Activated CD4-positive, alpha-beta T cell treated with anti-CD3 and anti-CD28 coated beads, Interleukin-2, Interleukin-4, amounts not matched to agents 100 ng/mL and 50 ng/mL, durations not matched to agents 16 hours and 8 hours (primary cell): ENCODE results near the gene NMS.

Source experiments
- DNase-seq: peaks from one replicate; pipeline ENCODE4 v3.0.0-alpha.2; 2020; ENCODE audit warnings: low spot score

Gene NMS

GRCh38 chr2:100485396-100485795, 15.1 kb downstream of the NMS start:
- DNase-seq, result no peak

- no peak for DNase-seq
Measured at GRCh38 chr2:100494712-100495111, 24.4 kb downstream of the NMS start.

- no peak for DNase-seq
Measured at GRCh38 chr2:100502782-100503181, 32.5 kb downstream of the NMS start.

GRCh38 chr2:100504542-100504941, 34.3 kb downstream of the NMS start:
- DNase-seq, result no peak

- DNase-seq, result no peak
Measured at GRCh38 chr2:100509066-100509465, 38.8 kb downstream of the NMS start.

GRCh38 chr2:100513650-100514049, 43.4 kb downstream of the NMS start:
- no peak for DNase-seq

- DNase-seq, result no peak
Measured at GRCh38 chr2:100517556-100517955, 47.3 kb downstream of the NMS start.

- no peak for DNase-seq
Measured at GRCh38 chr2:100518801-100519200, 48.5 kb downstream of the NMS start.

- no peak for DNase-seq
Measured at GRCh38 chr2:100520224-100520623, 49.9 kb downstream of the NMS start.

GRCh38 chr2:100522430-100522829, 52.1 kb downstream of the NMS start:
- no peak for DNase-seq

GRCh38 chr2:100524331-100524730, 54.0 kb downstream of the NMS start:
- DNase-seq, result no peak

- DNase-seq, result no peak
Measured at GRCh38 chr2:100526868-100527267, 56.6 kb downstream of the NMS start.

GRCh38 chr2:100527440-100528015, 57.2 kb downstream of the NMS start:
- DNase-seq, result no peak

GRCh38 chr2:100529176-100529575, 58.9 kb downstream of the NMS start:
- no peak for DNase-seq

- DNase-seq, result no peak
Measured at GRCh38 chr2:100529900-100530299, 59.6 kb downstream of the NMS start.
